H1 (cell line): ENCODE measurements around the gene CRHR2. TPM values are rescaled to one million over a fixed set of nuclear protein-coding genes. Genes with fewer than 3 reads are reported as not detected.

Experiments
- CTCF ChIA-PET: fragments of 300-600 bp; sonication (Branson Sonifier 250); formaldehyde crosslinking; loops from one replicate; lab custom pipeline; 2021; ENCODE audit not compliant: partially characterized antibody; lab: Charles Lee
- POLR2A ChIA-PET: fragments of 300-600 bp; sonication (Branson Sonifier 250); formaldehyde crosslinking; loops from one replicate; lab custom pipeline; 2021; ENCODE audit warnings: inconsistent platforms; ENCODE audit not compliant: partially characterized antibody; lab: Charles Lee
- DNase-seq, 2 experiments: peaks; one replicate each; pipeline versions ENCODE4 v3.0.0 to v3.0.0-alpha.2; 2010 to 2022; ENCODE audit warnings: low spot score in 2 of 2, low read depth in 1 of 2, mixed read lengths in 1 of 2
- FAIRE-seq: peaks from 2 replicates; lab custom pipeline; 2011; peaks lifted over from hg19 to GRCh38; lab: Jason Lieb, UNC
- H2AFZ ChIP-seq: 2 replicates; pipeline ENCODE4 v1.8.1; 2012; ENCODE audit warnings: low read length, inconsistent platforms
- H2AK5ac ChIP-seq: 2 replicates; pipeline ENCODE4 v1.6.1; 2013; ENCODE audit warnings: low read depth, low read length
- H2BK120ac ChIP-seq: replicated peaks from 2 replicates; pipeline ENCODE3; 2013; ENCODE audit warnings: low read depth, low read length, inconsistent platforms
- H2BK12ac ChIP-seq: 2 replicates; pipeline ENCODE4 v1.6.1; 2013; ENCODE audit warnings: low read depth, low read length
- H2BK15ac ChIP-seq: 2 replicates; pipeline ENCODE4 v1.6.1; 2013; ENCODE audit warnings: low read length
- H2BK20ac ChIP-seq: 2 replicates; pipeline ENCODE4 v1.6.1; 2013; ENCODE audit warnings: low read length
- H2BK5ac ChIP-seq: 2 replicates; pipeline ENCODE4 v1.6.1; 2013; ENCODE audit warnings: low read depth, low read length
- H3K14ac ChIP-seq: 2 replicates; pipeline ENCODE4 v1.6.1; 2013; ENCODE audit warnings: inconsistent platforms; ENCODE audit not compliant: insufficient read length
- H3K18ac ChIP-seq: 2 replicates; pipeline ENCODE4 v1.6.1; 2013; ENCODE audit warnings: low read length; ENCODE audit errors: extremely low read depth
- H3K23ac ChIP-seq: 2 replicates; pipeline ENCODE4 v1.6.1; 2013; ENCODE audit warnings: inconsistent platforms; ENCODE audit not compliant: insufficient read length
- H3K23me2 ChIP-seq: 2 replicates; pipeline ENCODE4 v1.6.1; 2013; ENCODE audit warnings: low read depth, low read length
- H3K27ac ChIP-seq: 2 replicates; pipeline ENCODE4 v1.6.1; 2011; ENCODE audit warnings: low read depth, low read length, inconsistent platforms
- H3K27me3 ChIP-seq, 4 experiments: replicated peaks in 1 of 4; 1 replicate in 1 of 4; 2 replicates in 3 of 4; pipeline versions ENCODE4 v1.6.1 to v1.8.1; 2011 to 2013; ENCODE audit warnings: low read length in 3 of 4, mild to moderate bottlenecking in 3 of 4, inconsistent platforms in 2 of 4, mixed read lengths in 2 of 4, moderate library complexity in 1 of 4; ENCODE audit not compliant: control insufficient read depth in 3 of 4, insufficient read depth in 3 of 4; ENCODE audit errors: extremely low read depth in 1 of 4
- H3K36me3 ChIP-seq, 4 experiments: 2 replicates each; pipeline versions ENCODE4 v1.6.1 to v1.8.1; 2011 to 2013; ENCODE audit warnings: mild to moderate bottlenecking in 4 of 4, low read length in 3 of 4, moderate library complexity in 2 of 4, control low read depth in 1 of 4, inconsistent platforms in 1 of 4; ENCODE audit not compliant: insufficient read depth in 4 of 4, control insufficient read depth in 2 of 4
- H3K4ac ChIP-seq: replicated peaks from 2 replicates; pipeline ENCODE3; 2013; ENCODE audit warnings: low read length, low read depth, mixed read lengths, inconsistent platforms; ENCODE audit not compliant: insufficient read length
- H3K4me1 ChIP-seq, 4 experiments: replicated peaks in 1 of 4; 1 replicate in 1 of 4; 2 replicates in 3 of 4; pipeline versions ENCODE4 v1.6.1 to v1.8.1; 2011 to 2013; ENCODE audit warnings: low read length in 3 of 4, inconsistent platforms in 2 of 4, mixed read lengths in 1 of 4; ENCODE audit not compliant: insufficient read depth in 4 of 4, control insufficient read depth in 3 of 4
- H3K4me2 ChIP-seq, 2 experiments: 2 replicates each; pipeline versions ENCODE4 v1.6.1 to v1.8.1; 2011 to 2013; ENCODE audit warnings: low read depth in 2 of 2, low read length in 2 of 2, control low read depth in 1 of 2, inconsistent platforms in 1 of 2, mild to moderate bottlenecking in 1 of 2; ENCODE audit not compliant: insufficient read depth in 1 of 2
- H3K4me3 ChIP-seq, 4 experiments: fragments of 200-600, 300-600 bp in 1 of 4; sonication (generic), shearing (Covaris generic), sonication (Bioruptor Twin) in 1 of 4; 2 replicates each; pipeline versions ENCODE4 v1.5.1 to v1.8.1; 2011 to 2016; ENCODE audit warnings: low read length in 4 of 4, low read depth in 3 of 4, control low read depth in 2 of 4, inconsistent platforms in 2 of 4, mild to moderate bottlenecking in 2 of 4, mixed read lengths in 1 of 4, moderate library complexity in 1 of 4; ENCODE audit not compliant: insufficient read depth in 2 of 4; ENCODE audit errors: extremely low read depth in 1 of 4
- H3K56ac ChIP-seq: replicated peaks from 2 replicates; pipeline ENCODE3; 2013; ENCODE audit warnings: low read depth, mild to moderate bottlenecking, mixed read lengths, low read length, inconsistent platforms; ENCODE audit not compliant: insufficient read length
- H3K79me1 ChIP-seq: 2 replicates; pipeline ENCODE4 v1.6.1; 2013; ENCODE audit warnings: low read depth, low read length, control low read depth
- H3K79me2 ChIP-seq, 2 experiments: 2 replicates each; pipeline versions ENCODE4 v1.6.1 to v1.8.1; 2012 to 2013; ENCODE audit warnings: low read length in 2 of 2, mild to moderate bottlenecking in 2 of 2, inconsistent platforms in 1 of 2; ENCODE audit not compliant: insufficient read depth in 2 of 2, control insufficient read depth in 1 of 2
- H3K9ac ChIP-seq, 4 experiments: replicated peaks in 1 of 4; 1 replicate in 1 of 4; 2 replicates in 3 of 4; pipeline versions ENCODE4 v1.6.1 to v1.8.1; 2011 to 2013; ENCODE audit warnings: low read depth in 3 of 4, low read length in 3 of 4, control low read depth in 2 of 4, mild to moderate bottlenecking in 2 of 4, moderate library complexity in 2 of 4, inconsistent platforms in 1 of 4; ENCODE audit errors: extremely low read depth in 1 of 4
- H3K9me3 ChIP-seq, 2 experiments: 2 replicates each; pipeline versions ENCODE4 v1.6.1 to v1.8.1; 2012 to 2013; ENCODE audit warnings: mild to moderate bottlenecking in 2 of 2, moderate library complexity in 2 of 2, control low read depth in 1 of 2, inconsistent platforms in 1 of 2, low read depth in 1 of 2, low read length in 1 of 2, mixed read lengths in 1 of 2; ENCODE audit not compliant: insufficient read depth in 2 of 2
- H4K20me1 ChIP-seq, 2 experiments: replicated peaks in 1 of 2; 2 replicates each; pipeline versions ENCODE3 to v1.8.1; 2011 to 2013; ENCODE audit warnings: inconsistent platforms in 2 of 2, low read length in 2 of 2, mild to moderate bottlenecking in 1 of 2; ENCODE audit not compliant: insufficient read depth in 2 of 2, control insufficient read depth in 1 of 2
- H4K5ac ChIP-seq: 2 replicates; pipeline ENCODE4 v1.6.1; 2013; ENCODE audit warnings: low read length, low read depth, mixed read lengths, inconsistent platforms; ENCODE audit not compliant: insufficient read length
- H4K8ac ChIP-seq: 2 replicates; pipeline ENCODE4 v1.8.0; 2013; ENCODE audit warnings: mild to moderate bottlenecking, moderate library complexity, low read length, inconsistent platforms; ENCODE audit not compliant: insufficient read depth; ENCODE audit errors: extremely low read depth
- H4K91ac ChIP-seq: replicated peaks from 2 replicates; pipeline ENCODE3; 2013; ENCODE audit warnings: low read length, mixed read lengths, inconsistent platforms; ENCODE audit not compliant: insufficient read length
- CBX5 ChIP-seq: fragments of 300-800, 300-1000 bp; sonication (generic); IDR thresholded peaks from 2 replicates; pipeline ENCODE4 v1.7.1; 2016; ENCODE audit warnings: antibody characterized with exemption, low read length, low read depth
- WGBS, 2 experiments: shearing (Covaris generic) in 1 of 2; methylation state at CpG; one replicate each; pipeline versions ENCODE4 v1.1.6 to v1.1.7; 2013 to 2015; ENCODE audit warnings: low lambda C conversion rate in 2 of 2, mixed read lengths in 2 of 2, inconsistent platforms in 1 of 2, low coverage in 1 of 2, missing lambda C conversion rate in 1 of 2; ENCODE audit not compliant: insufficient replicate concordance in 2 of 2, insufficient coverage in 1 of 2, insufficient read length in 1 of 2; ENCODE audit errors: extremely low coverage in 1 of 2, missing lambda C conversion rate in 1 of 2; 5-methylcytosine and 5-hydroxymethylcytosine counted together
- polyA plus RNA-seq, 7 experiments: library from polyadenylated mRNA; depleted of rRNA in 3 of 7; stranded (reverse) in 5 of 7; unstranded in 2 of 7; fragments of >200 nt in 5 of 7; fragments of 200-250 nt in 2 of 7; gene quantifications; 1 replicate in 5 of 7; 2 replicates in 1 of 7; 4 replicates in 1 of 7; pipeline versions ENCODE4 v1.2.1 to v1.2.3, GENCODE V29; 2011 to 2013; ENCODE audit warnings: missing spikeins in 2 of 7, mixed read lengths in 2 of 7
- total RNA-seq: library from RNA; stranded (reverse); fragmentation: NEBNext Ultra II Directional; extraction: Animal tissue kit (Norgen Biotek cat#: 25700); gene quantifications from 2 replicates; pipeline ENCODE4 v1.2.1, GENCODE V29; 2021

Gene CRHR2
- total and polyA plus RNA-seq, 2 of the 8 experiments (the other 6 are each of a cell fraction or from before 2014, with no cell fraction given): 0.37 to 1.3 TPM

GRCh38 chr7:30698481-30698880 is 16.2 kb upstream of the CRHR2 start:
- Histone ChIP-seq H3K4me1 (peaks cover 0 to 26% (median 10%) of the 10 kb centered on the region in 4 experiments; a peak in 6 of 7 replicates), H3K23me2 (no peaks in the 10 kb centered on the region; the same call in 1 of the 2 replicates), H4K20me1 (no peaks in the 10 kb centered on the region), H4K5ac (no peak overlapping the region), H2BK5ac (no peak overlapping the region), H3K23ac (no peak overlapping the region), H3K79me1 (no peaks in the 10 kb centered on the region), H4K91ac (no peak overlapping the region), H2AFZ (no peak overlapping the region), H2BK12ac (peak overlapping the region; percentile 39; the same call in 1 of the 2 replicates), H3K56ac (no peak overlapping the region), H3K9me3 (no peaks in the 10 kb centered on the region), H3K4me3 (no peak overlapping the region), H3K4me2 (no peak overlapping the region), H3K18ac (no peak overlapping the region), H2AK5ac (no peak overlapping the region), H3K36me3 (no peaks in the 10 kb centered on the region), H3K27ac (no peak overlapping the region), H4K8ac (no peak overlapping the region), H3K4ac (no peak overlapping the region), H3K14ac (no peak overlapping the region), H2BK15ac (0 out of 2 replicates have a peak overlapping the region, but pooled peaks have one; percentile 72), H3K27me3 (no peaks in the 10 kb centered on the region; a peak in 1 of 7 replicates), H3K79me2 (no peaks in the 10 kb centered on the region), H2BK120ac (no peak overlapping the region), H3K9ac (no peak overlapping the region), H2BK20ac (no peak overlapping the region)
- no peak for DNase-seq
- POLR2A ChIA-PET: interaction anchor here (1.3 kb wide), 1 partner anchor 10 kb away, joined by 3 read pairs; no protein-coding TSS in a partner anchor
- 96% methylated on average over 4 of the region's 4 CpGs; no CpG with 5 or more reads in 1 of the 2 experiments for WGBS, 2 experiments
- no peak for FAIRE-seq
- CTCF ChIA-PET: interaction anchor here (0.7 to 9.9 kb wide), 10 partner anchors 9 to 47 kb away, joined by 3 to 162 read pairs (median 5); no protein-coding TSS in a partner anchor
- TF ChIP-seq CBX5: no peak
